IMR-90 (cell line): ENCODE results near the gene EYS. TPM values are rescaled to one million over a fixed set of nuclear protein-coding genes. Genes with fewer than 3 reads are reported as not detected.

Experiments
- ATAC-seq: fragments of 200-7000 bp; cut with Tn5 transposase; 2 replicates; pipeline ENCODE4 v1.9.1; 2020; ENCODE audit warnings: low read depth, mild to moderate bottlenecking, moderate library complexity
- Bru-seq: library from RNA; stranded (reverse); fragments of 400-500 nt; gene quantifications from one replicate; lab custom pipeline; 2021; lab: Mats Ljungman, UMichigan
- BruChase-seq, 2 experiments: library from RNA; stranded (reverse); fragments of 400-500 nt; gene quantifications; one replicate each; lab custom pipeline; 2021; lab: Mats Ljungman, UMichigan
- BruUV-seq: library from RNA; stranded (reverse); fragments of 400-500 nt; replicated peaks from 2 replicates; lab custom pipeline; 2021; lab: Mats Ljungman, UMichigan
- CTCF ChIA-PET: fragments of 300-600 bp; formaldehyde crosslinking; extraction: SDS; loops from one replicate; lab custom pipeline; 2021; ENCODE audit warnings: antibody characterized with exemption; lab: Yijun Ruan, JAX
- POLR2A ChIA-PET: fragments of 300-600 bp; sonication (Branson Sonifier 250); formaldehyde crosslinking; loops from one replicate; lab custom pipeline; 2022; ENCODE audit warnings: antibody characterized with exemption; ENCODE audit not compliant: unreplicated experiment; lab: Charles Lee
- DNase-seq: peaks from one replicate; pipeline ENCODE4 v3.0.0; 2013
- H2AFZ ChIP-seq: replicated peaks from 2 replicates; pipeline ENCODE3; 2013; ENCODE audit warnings: low read length, mild to moderate bottlenecking; ENCODE audit not compliant: poor library complexity
- H2AK5ac ChIP-seq: 2 replicates; pipeline ENCODE4 v1.6.1; 2013; ENCODE audit warnings: low read depth, low read length, inconsistent platforms
- H2AK9ac ChIP-seq: replicated peaks from 2 replicates; pipeline ENCODE3; 2013; ENCODE audit warnings: mild to moderate bottlenecking, low read depth, low read length, moderate library complexity; ENCODE audit not compliant: poor library complexity
- H2BK120ac ChIP-seq: 2 replicates; pipeline ENCODE4 v1.6.1; 2013; ENCODE audit warnings: low read depth, low read length, inconsistent platforms
- H2BK15ac ChIP-seq: 3 replicates; pipeline ENCODE4 v1.6.1; 2013; ENCODE audit warnings: low read depth, low read length, inconsistent platforms
- H2BK20ac ChIP-seq: 2 replicates; pipeline ENCODE4 v1.6.1; 2013; ENCODE audit warnings: low read depth, mild to moderate bottlenecking, inconsistent platforms, low read length, moderate library complexity
- H2BK5ac ChIP-seq: 2 replicates; pipeline ENCODE4 v1.6.1; 2013; ENCODE audit warnings: mild to moderate bottlenecking, low read depth, low read length, inconsistent platforms; ENCODE audit not compliant: poor library complexity, severe bottlenecking
- H3K14ac ChIP-seq: replicated peaks from 2 replicates; pipeline ENCODE4 v1.6.1; 2013; ENCODE audit warnings: low read depth, low read length, inconsistent platforms
- H3K18ac ChIP-seq: 2 replicates; pipeline ENCODE4 v1.6.1; 2013; ENCODE audit warnings: low read depth, low read length, control low read depth
- H3K23ac ChIP-seq: 2 replicates; pipeline ENCODE4 v1.6.1; 2013; ENCODE audit warnings: low read depth, low read length, inconsistent platforms
- H3K27ac ChIP-seq: 2 replicates; pipeline ENCODE4 v1.5.1; 2013; ENCODE audit warnings: mild to moderate bottlenecking, control low read depth, low read length; ENCODE audit not compliant: insufficient read depth
- H3K27me3 ChIP-seq: 2 replicates; pipeline ENCODE4 v1.6.1; 2013; ENCODE audit warnings: low read length; ENCODE audit not compliant: control insufficient read depth, insufficient read depth
- H3K36me3 ChIP-seq: 2 replicates; pipeline ENCODE4 v1.6.1; 2013; ENCODE audit warnings: low read length, mixed read lengths; ENCODE audit not compliant: control insufficient read depth, insufficient read depth
- H3K4ac ChIP-seq: 2 replicates; pipeline ENCODE4 v1.6.1; 2013; ENCODE audit warnings: low read depth, low read length, inconsistent platforms
- H3K4me1 ChIP-seq: 2 replicates; pipeline ENCODE4 v1.6.1; 2013; ENCODE audit warnings: low read length, mixed read lengths; ENCODE audit not compliant: control insufficient read depth, insufficient read depth
- H3K4me2 ChIP-seq: 2 replicates; pipeline ENCODE4 v1.6.1; 2013; ENCODE audit warnings: low read depth, mild to moderate bottlenecking, control low read depth, low read length, moderate library complexity
- H3K4me3 ChIP-seq: 2 replicates; pipeline ENCODE4 v1.5.1; 2013; ENCODE audit warnings: low read depth, mild to moderate bottlenecking, control low read depth, low read length, moderate library complexity; ENCODE audit not compliant: insufficient read depth
- H3K56ac ChIP-seq: 2 replicates; pipeline ENCODE4 v1.6.1; 2013; ENCODE audit warnings: low read length, inconsistent platforms; ENCODE audit not compliant: insufficient read depth; ENCODE audit errors: extremely low read depth
- H3K79me1 ChIP-seq, 2 experiments: 2 replicates each; pipeline ENCODE4 v1.6.1; 2013; ENCODE audit warnings: low read length in 2 of 2, inconsistent platforms in 1 of 2, low read depth in 1 of 2
- H3K9ac ChIP-seq: 2 replicates; pipeline ENCODE4 v1.6.1; 2013; ENCODE audit warnings: low read depth, low read length, control low read depth
- H3K9me1 ChIP-seq: 2 replicates; pipeline ENCODE4 v1.6.1; 2013; ENCODE audit warnings: low read length, inconsistent platforms; ENCODE audit not compliant: insufficient read depth
- H3K9me3 ChIP-seq: 2 replicates; pipeline ENCODE4 v1.6.1; 2013; ENCODE audit warnings: low read length; ENCODE audit not compliant: control insufficient read depth, insufficient read depth
- H4K20me1 ChIP-seq: 2 replicates; pipeline ENCODE4 v1.6.1; 2013; ENCODE audit warnings: low read length, inconsistent platforms; ENCODE audit not compliant: insufficient read depth
- H4K5ac ChIP-seq: 2 replicates; pipeline ENCODE4 v1.6.1; 2013; ENCODE audit warnings: mild to moderate bottlenecking, low read depth, low read length, control low read depth
- H4K8ac ChIP-seq, 2 experiments: 2 replicates each; pipeline ENCODE4 v1.6.1; 2013; ENCODE audit warnings: low read depth in 2 of 2, low read length in 2 of 2, control low read depth in 1 of 2, inconsistent platforms in 1 of 2
- H4K91ac ChIP-seq: 2 replicates; pipeline ENCODE4 v1.6.1; 2013; ENCODE audit warnings: low read depth, low read length, inconsistent platforms; ENCODE audit not compliant: insufficient read depth
- BHLHE40 ChIP-seq: fragments of 150-350 bp; IDR thresholded peaks from 2 replicates; pipeline ENCODE4 v1.6.1; 2016; ENCODE audit warnings: mild to moderate bottlenecking, low read depth, low read length
- CEBPB ChIP-seq: IDR thresholded peaks from 2 replicates; pipeline ENCODE4 v1.6.1; 2012; ENCODE audit warnings: low read depth, low read length, improper control_type of control experiment
- CTCF ChIP-seq: conservative IDR thresholded peaks from 2 replicates; pipeline ENCODE4 v1.5.1; 2012; ENCODE audit warnings: mild to moderate bottlenecking, low read depth, low read length, improper control_type of control experiment
- ELK1 ChIP-seq: fragments of 150-350 bp; IDR thresholded peaks from 2 replicates; pipeline ENCODE4 v1.6.1; 2016; ENCODE audit warnings: low read depth, mild to moderate bottlenecking, low read length, moderate library complexity, borderline replicate concordance
- FOS ChIP-seq: fragments of 150-350 bp; IDR thresholded peaks from 2 replicates; pipeline ENCODE4 v1.6.1; 2016; ENCODE audit warnings: low read depth, low read length
- MAFK ChIP-seq: IDR thresholded peaks from 2 replicates; pipeline ENCODE4 v1.6.1; 2012; ENCODE audit warnings: low read depth, low read length, improper control_type of control experiment
- MAZ ChIP-seq: IDR thresholded peaks from 2 replicates; pipeline ENCODE4 v1.6.1; 2012; ENCODE audit warnings: low read depth, mild to moderate bottlenecking, low read length, improper control_type of control experiment, moderate library complexity, borderline replicate concordance
- MXI1 ChIP-seq: IDR thresholded peaks from 2 replicates; pipeline ENCODE4 v1.6.1; 2012; ENCODE audit warnings: low read depth, mild to moderate bottlenecking, low read length, moderate library complexity, borderline replicate concordance
- NFE2L2 ChIP-seq: fragments of 150-350 bp; IDR thresholded peaks from 2 replicates; pipeline ENCODE4 v1.6.1; 2016; ENCODE audit warnings: low read depth, mild to moderate bottlenecking, low read length
- POLR2A ChIP-seq: IDR thresholded peaks from 2 replicates; pipeline ENCODE4 v1.6.1; 2012; ENCODE audit warnings: mild to moderate bottlenecking, low read depth, low read length
- RCOR1 ChIP-seq: IDR thresholded peaks from 2 replicates; pipeline ENCODE4 v1.6.1; 2012; ENCODE audit warnings: mild to moderate bottlenecking, low read length, improper control_type of control experiment; ENCODE audit not compliant: insufficient replicate concordance
- RFX5 ChIP-seq: IDR thresholded peaks from 2 replicates; pipeline ENCODE4 v1.8.0; 2012; ENCODE audit warnings: low read depth, mild to moderate bottlenecking, low read length, moderate library complexity
- SMC3 ChIP-seq: fragments of 150-350 bp; IDR thresholded peaks from 2 replicates; pipeline ENCODE4 v1.6.1; 2016; ENCODE audit warnings: low read depth, mild to moderate bottlenecking, antibody characterized with exemption, low read length, moderate library complexity
- USF2 ChIP-seq: fragments of 150-350 bp; IDR thresholded peaks from 2 replicates; pipeline ENCODE4 v1.6.1; 2017; ENCODE audit warnings: mild to moderate bottlenecking, antibody characterized with exemption, low read length, low read depth
- WGBS, 2 experiments: methylation state at CpG; one replicate each; pipeline versions ENCODE4 v1.1.5 to v1.1.7; 2013; ENCODE audit warnings: missing lambda C conversion rate in 2 of 2; ENCODE audit not compliant: insufficient read length in 1 of 2; ENCODE audit errors: extremely low coverage in 2 of 2; 5-methylcytosine and 5-hydroxymethylcytosine counted together
- dilution Hi-C: fragments of 300-500 bp; cut with HindIII; formaldehyde crosslinking; loops from one replicate; pipeline ENCODE4 v1.14.3; 2018; ENCODE audit warnings: low sequenced_read_pairs; ENCODE audit not compliant: unreplicated experiment
- in situ Hi-C: fragments of 300-500 bp; cut with MboI; formaldehyde crosslinking; loops from 3 replicates; pipeline ENCODE4 v1.14.3; 2019; ENCODE audit warnings: low sequenced_read_pairs, inconsistent platforms, mixed read lengths
- intact Hi-C: fragments of 100-400 bp; cut with micrococcal nuclease; formaldehyde crosslinking; loops from 2 replicates; pipeline ENCODE4 v1.10.0; 2022
- long read RNA-seq: library from polyadenylated mRNA; unstranded; transcript quantifications from one replicate; pipeline ENCODE4 v2.0.0, GENCODE V29; 2021; ENCODE audit not compliant: unreplicated experiment
- polyA plus RNA-seq, 3 experiments: library from polyadenylated mRNA; depleted of rRNA; stranded (reverse); fragments of >200 nt; gene quantifications; 2 replicates each; pipeline ENCODE4 v1.2.3, GENCODE V29; 2012; ENCODE audit warnings: low replicate concordance in 1 of 3
- total RNA-seq: library from RNA; depleted of rRNA; stranded (reverse); fragments of >200 nt; gene quantifications from 2 replicates; pipeline ENCODE4 v1.2.3, GENCODE V29; 2012; rRNA removed

The EYS gene
- total RNA-seq (under 0.01 TPM in 2 replicates), polyA plus RNA-seq (2012; rRNA removed) (not detected in 2 replicates), Bru-seq, nascent RNA (percentile 2 among the genes with signal in this experiment), BruChase-seq, experiment 1, labeled RNA remaining after a 6-hour chase (percentile 2 among the genes with signal in this experiment), BruChase-seq, experiment 2, labeled RNA remaining after a 2-hour chase (percentile 3 among the genes with signal in this experiment)
- not detected in 2 replicates for polyA plus RNA-seq (2012; cell fraction: cytosol; rRNA removed)
- polyA plus RNA-seq (2012; cell fraction: nucleus; rRNA removed; ENCODE audit: low replicate concordance): not detected in 2 replicates
- long read RNA-seq, partial matches to known transcripts: 0 of 1 reads
- long read RNA-seq, other reads (novel, unspliced or antisense): 1 of 1 reads

- Histone ChIP-seq H3K14ac (no peak within 1 kb of the TSS), H2BK5ac (no peak within 1 kb of the TSS), H4K5ac (no peak within 1 kb of the TSS), H4K91ac (no peak within 1 kb of the TSS), H3K4me3 (no peak within 1 kb of the TSS), H2BK15ac (no peak within 1 kb of the TSS), H3K9me1 (no peaks in the 10 kb centered on the region), H2BK120ac (no peak within 1 kb of the TSS), H4K20me1 (no peaks in the 10 kb centered on the region), H3K27me3 (no peaks in the 10 kb centered on the region), H4K8ac (no peak within 1 kb of the TSS), H3K9me3 (no peaks in the 10 kb centered on the region), H2AK5ac (no peak within 1 kb of the TSS), H2AK9ac (no peak within 1 kb of the TSS), H3K4me1 (no peaks in the 10 kb centered on the region), H3K4ac (no peak within 1 kb of the TSS), H3K18ac (no peak within 1 kb of the TSS), H2BK20ac (no peak within 1 kb of the TSS), H2AFZ (no peak within 1 kb of the TSS), H3K27ac (no peak within 1 kb of the TSS), H3K36me3 (no peaks in the 10 kb centered on the region), H3K23ac (no peak within 1 kb of the TSS), H3K79me1 (no peaks in the 10 kb centered on the region), H3K56ac (no peak within 1 kb of the TSS), H3K4me2 (no peak within 1 kb of the TSS), H3K9ac (no peak within 1 kb of the TSS)
- in situ Hi-C loops: no loop called here
- CTCF ChIA-PET: no interaction called here
- no CpG with 5 or more reads among the region's 4 CpGs for WGBS, 2 experiments
- POLR2A ChIA-PET: no interaction called here
- ATAC-seq (no peak), DNase-seq (no peak)
- BruUV-seq: no TSS peak
- intact Hi-C loops: no loop called here
- dilution Hi-C loops: no loop called here
- TF ChIP-seq BHLHE40: no peak
- TF ChIP-seq RFX5: no peak
- no peak for TF ChIP-seq FOS
- no peak for TF ChIP-seq MAZ
- TF ChIP-seq RCOR1: no peak
- TF ChIP-seq NFE2L2: no peak
- TF ChIP-seq MXI1: no peak
- no peak for TF ChIP-seq CEBPB
- TF ChIP-seq SMC3: no peak
- TF ChIP-seq POLR2A: no peak
- TF ChIP-seq ELK1: no peak
- no peak for TF ChIP-seq MAFK
- no peak for TF ChIP-seq USF2
- no peak for TF ChIP-seq CTCF
These were observed at the start of gene EYS for GRCh38 chr6:65707126-65707826. EYS (minus strand) TSS chr6:65707226; CDS start chr6:65495410, 211,816 bp downstream.
